Measurements from ENCODE around the gene MEX3A.

Gene MEX3A

DNA sequence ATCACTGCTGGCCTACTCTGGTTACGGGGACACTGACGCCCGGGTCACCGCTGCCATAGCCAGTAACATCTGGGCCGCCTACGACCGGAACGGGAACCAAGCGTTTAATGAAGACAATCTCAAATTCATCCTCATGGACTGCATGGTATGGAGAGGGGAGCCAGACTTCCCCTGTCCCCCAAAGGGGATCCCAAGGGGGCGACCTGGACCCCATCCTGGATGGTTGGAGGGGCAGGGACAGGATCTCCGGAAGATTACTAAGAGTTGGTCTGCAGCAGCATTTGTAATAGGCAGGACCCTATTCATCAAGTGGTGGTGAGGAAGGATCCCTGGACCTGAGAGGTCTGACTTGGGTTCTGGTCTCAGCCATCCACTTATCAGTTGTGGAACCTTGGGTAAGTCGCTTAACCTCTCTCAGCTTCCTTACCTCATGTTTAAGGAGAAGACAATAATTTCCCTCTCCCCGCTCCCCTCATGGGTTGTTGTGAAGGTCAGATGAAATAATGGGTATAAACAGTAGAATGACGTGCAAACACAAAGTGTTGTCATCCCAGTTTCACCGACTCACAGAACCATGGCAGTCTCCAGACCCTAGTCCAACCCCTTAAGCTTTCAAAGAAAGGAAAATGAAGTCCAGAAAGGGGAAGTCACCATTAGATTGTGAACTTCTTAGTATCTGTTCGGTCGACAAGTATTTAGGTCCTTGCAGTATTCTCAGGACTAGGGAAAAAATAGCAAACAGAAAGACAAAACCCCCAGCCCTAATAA, 26.8 kb downstream of the MEX3A start:
- DNase-seq: no peak
- no peaks in the 10 kb centered on the region for H4K20me1 ChIP-seq (ENCODE audit: insufficient read depth, low read length)
- no peaks in the 10 kb centered on the region for H3K9me3 ChIP-seq (replicated peaks; ENCODE audit: insufficient read depth, low read length)
- H3K27ac ChIP-seq (ENCODE audit: low read length): no peak overlapping the region
- H3K4me3 ChIP-seq (ENCODE audit: low read length): peak overlapping the region; percentile 84
- peaks cover 38% of the 10 kb centered on the region for H3K79me2 ChIP-seq (ENCODE audit: low read length)
- H3K4me2 ChIP-seq (ENCODE audit: low read depth, low read length): peak overlapping the region; percentile 96
- no peaks in the 10 kb centered on the region for H3K36me3 ChIP-seq (replicated peaks; ENCODE audit: insufficient read depth, low read length)
- no peaks in the 10 kb centered on the region for H3K27me3 ChIP-seq (replicated peaks; ENCODE audit: insufficient read depth, low read length)
- peak overlapping the region; percentile 59 for H3K9ac ChIP-seq (ENCODE audit: low read length)
- no peak for TF ChIP-seq EZH2phosphoT487 (IDR thresholded peaks at IDR 0.05; ENCODE audit: low read length)
- TF ChIP-seq, protein P1, sequence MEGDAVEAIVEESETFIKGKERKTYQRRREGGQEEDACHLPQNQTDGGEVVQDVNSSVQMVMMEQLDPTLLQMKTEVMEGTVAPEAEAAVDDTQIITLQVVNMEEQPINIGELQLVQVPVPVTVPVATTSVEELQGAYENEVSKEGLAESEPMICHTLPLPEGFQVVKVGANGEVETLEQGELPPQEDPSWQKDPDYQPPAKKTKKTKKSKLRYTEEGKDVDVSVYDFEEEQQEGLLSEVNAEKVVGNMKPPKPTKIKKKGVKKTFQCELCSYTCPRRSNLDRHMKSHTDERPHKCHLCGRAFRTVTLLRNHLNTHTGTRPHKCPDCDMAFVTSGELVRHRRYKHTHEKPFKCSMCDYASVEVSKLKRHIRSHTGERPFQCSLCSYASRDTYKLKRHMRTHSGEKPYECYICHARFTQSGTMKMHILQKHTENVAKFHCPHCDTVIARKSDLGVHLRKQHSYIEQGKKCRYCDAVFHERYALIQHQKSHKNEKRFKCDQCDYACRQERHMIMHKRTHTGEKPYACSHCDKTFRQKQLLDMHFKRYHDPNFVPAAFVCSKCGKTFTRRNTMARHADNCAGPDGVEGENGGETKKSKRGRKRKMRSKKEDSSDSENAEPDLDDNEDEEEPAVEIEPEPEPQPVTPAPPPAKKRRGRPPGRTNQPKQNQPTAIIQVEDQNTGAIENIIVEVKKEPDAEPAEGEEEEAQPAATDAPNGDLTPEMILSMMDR (IDR thresholded peaks at IDR 0.05; ENCODE audit: low read length): no peak
- TF ChIP-seq EZH2 (optimal IDR thresholded peaks at IDR 0.05; ENCODE audit: low read depth, low read length): no peak
- H2AFZ ChIP-seq (ENCODE audit: low read length): peak overlapping the region; percentile 91
- H3F3A ChIP-seq (ENCODE audit: insufficient read depth, low read length): peaks cover 5% of the 10 kb centered on the region
- peaks cover 11% of the 10 kb centered on the region for H3K4me1 ChIP-seq (ENCODE audit: low read length)
- no peaks in the 10 kb centered on the region for H3K9me2 ChIP-seq (replicated peaks; ENCODE audit: insufficient read depth, low read length)

GRCh38 chr1:156054500-156055280, 27.6 kb downstream of the MEX3A start, which contains the start of gene LAMTOR2:
Gene LAMTOR2 (plus strand): TSS chr1:156054782. CDS start chr1:156054890, 108 bp downstream.
- Histone ChIP-seq H4K20me1 (ENCODE audit: insufficient read depth, low read length) (no peaks in the 10 kb centered on the region), H3K36me3 (replicated peaks; ENCODE audit: insufficient read depth, low read length) (no peaks in the 10 kb centered on the region), H3K4me1 (ENCODE audit: low read length) (peaks cover 11% of the 10 kb centered on the region), H3K27me3 (replicated peaks; ENCODE audit: insufficient read depth, low read length) (no peaks in the 10 kb centered on the region), H3K9me2 (replicated peaks; ENCODE audit: insufficient read depth, low read length) (no peaks in the 10 kb centered on the region), H3K4me3 (ENCODE audit: low read length) (peak within 1 kb of the TSS; percentile 84), H2AFZ (ENCODE audit: low read length) (peak within 1 kb of the TSS; percentile 91), H3F3A (ENCODE audit: insufficient read depth, low read length) (peaks cover 5% of the 10 kb centered on the region), H3K27ac (ENCODE audit: low read length) (peak within 1 kb of the TSS; percentile 75), H3K9me3 (replicated peaks; ENCODE audit: insufficient read depth, low read length) (no peaks in the 10 kb centered on the region), H3K79me2 (ENCODE audit: low read length) (peaks cover 38% of the 10 kb centered on the region), H3K4me2 (ENCODE audit: low read depth, low read length) (peak within 1 kb of the TSS; percentile 96), H3K9ac (ENCODE audit: low read length) (peak within 1 kb of the TSS; percentile 78)
- peak; percentile 99 for DNase-seq
- TF ChIP-seq EZH2phosphoT487 (IDR thresholded peaks at IDR 0.05; ENCODE audit: low read length) (no peak), EZH2 (optimal IDR thresholded peaks at IDR 0.05; ENCODE audit: low read depth, low read length) (no peak)
- TF ChIP-seq, protein P1 (IDR thresholded peaks at IDR 0.05; ENCODE audit: low read length): no peak

DNA sequence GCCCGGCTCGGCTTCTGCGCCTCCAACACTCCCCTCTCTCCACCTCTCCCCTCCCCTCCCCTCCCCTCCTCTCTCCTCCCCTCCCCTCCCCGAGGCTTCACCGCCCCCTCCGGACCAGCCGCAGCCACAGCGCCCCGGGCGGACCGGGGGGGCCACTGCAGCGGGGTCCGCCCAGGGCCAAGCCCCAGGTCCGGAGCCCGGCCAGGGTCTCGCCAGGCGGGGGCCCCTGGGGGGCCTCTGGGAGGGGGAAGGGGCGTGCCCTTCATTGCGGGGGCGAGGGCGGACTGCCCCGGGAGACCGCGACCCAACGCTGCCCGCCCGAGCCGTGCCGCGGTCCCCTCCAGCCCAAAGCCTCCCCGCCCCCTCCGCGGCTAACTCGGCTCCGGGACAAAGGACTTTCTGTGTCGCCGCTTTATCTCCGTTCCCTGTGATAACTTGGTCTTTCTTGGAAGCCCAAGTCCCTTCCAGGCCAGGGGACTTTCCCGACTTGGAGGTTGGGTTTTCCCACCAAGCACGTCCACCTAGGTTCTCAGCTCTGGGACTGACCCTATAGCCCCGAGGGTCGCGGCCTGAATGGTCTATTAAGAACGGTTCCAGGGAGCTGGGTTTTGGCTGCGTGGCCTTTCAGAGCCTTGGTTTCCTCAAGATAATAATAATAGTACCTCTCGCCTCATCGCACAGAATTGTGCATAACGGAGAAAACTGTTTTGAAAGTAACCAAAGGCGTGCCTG, 28.3 kb downstream of the MEX3A start, which contains the start of gene UBQLN4:
Gene UBQLN4, minus strand, starts transcription at position 31 of the 732 bp plus-strand sequence. CDS start 97 bp downstream, outside the sequence.
- peak within 1 kb of the TSS; percentile 78 for H3K9ac ChIP-seq (ENCODE audit: low read length)
- H3K4me1 ChIP-seq (ENCODE audit: low read length): peaks cover 11% of the 10 kb centered on the region
- H3K9me3 ChIP-seq (replicated peaks; ENCODE audit: insufficient read depth, low read length): no peaks in the 10 kb centered on the region
- no peaks in the 10 kb centered on the region for H3K27me3 ChIP-seq (replicated peaks; ENCODE audit: insufficient read depth, low read length)
- no peaks in the 10 kb centered on the region for H4K20me1 ChIP-seq (ENCODE audit: insufficient read depth, low read length)
- peak within 1 kb of the TSS; percentile 96 for H3K4me2 ChIP-seq (ENCODE audit: low read depth, low read length)
- TF ChIP-seq, protein P1 (IDR thresholded peaks at IDR 0.05; ENCODE audit: low read length): peak; percentile 61
- no peak for TF ChIP-seq EZH2phosphoT487 (IDR thresholded peaks at IDR 0.05; ENCODE audit: low read length)
- H3K36me3 ChIP-seq (replicated peaks; ENCODE audit: insufficient read depth, low read length): no peaks in the 10 kb centered on the region
- H3K9me2 ChIP-seq (replicated peaks; ENCODE audit: insufficient read depth, low read length): no peaks in the 10 kb centered on the region
- H2AFZ ChIP-seq (ENCODE audit: low read length): peak within 1 kb of the TSS; percentile 91
- H3K79me2 ChIP-seq (ENCODE audit: low read length): peaks cover 38% of the 10 kb centered on the region
- DNase-seq: peak; percentile 95
- H3K27ac ChIP-seq (ENCODE audit: low read length): peak within 1 kb of the TSS; percentile 75
- H3F3A ChIP-seq (ENCODE audit: insufficient read depth, low read length): peaks cover 5% of the 10 kb centered on the region
- H3K4me3 ChIP-seq (ENCODE audit: low read length): peak within 1 kb of the TSS; percentile 88

Measured in MM.1S (cell line).